A549 treated with ZK216348 at 1 μM for 4 hours (cell line): Measurements from ENCODE around the gene PCK2. TPM values are rescaled to one million over a fixed set of nuclear protein-coding genes. Genes with fewer than 3 reads are reported as not detected.

Experiments used
- total RNA-seq: library from RNA; stranded (reverse); fragments of 200-300 nt; extraction: Qiagen RNA extraction; gene quantifications from 5 replicates; pipeline ENCODE4 v1.2.3, GENCODE V29; 2022; ENCODE audit warnings: low read depth

The PCK2 gene
- total RNA-seq, result 13.5 to 21.1 TPM (median 19.2 TPM) in 5 replicates

GRCh38 chr14:24093901-24094840 is at the start of gene PCK2:
PCK2 (plus strand) TSS chr14:24094311; CDS start chr14:24094406, 95 bp downstream.

GRCh38 chr14:24051789-24052655 is 42.1 kb upstream of the PCK2 start, which contains the start of gene CARMIL3:
CARMIL3 (plus strand) TSS chr14:24052009; CDS start chr14:24052154, 145 bp downstream.

GRCh38 chr14:24071144-24071697 is 22.9 kb upstream of the PCK2 start, which contains the start of gene CPNE6:
CPNE6 (plus strand) TSS chr14:24071562; CDS start chr14:24072937, 1,375 bp downstream.

GRCh38 chr14:24114532-24115421 is 20.7 kb downstream of the PCK2 start, which contains the start of the genes DCAF11 and NRL:
DCAF11 (plus strand) TSS chr14:24114777; CDS start chr14:24115595, 818 bp downstream.
NRL (minus strand) TSS chr14:24114949; CDS start chr14:24082848, 32,101 bp downstream.

GRCh38 chr14:24130380-24130716 is 36.2 kb downstream of the PCK2 start, which contains the start of gene FITM1:
FITM1 (plus strand) TSS chr14:24130659; CDS start chr14:24131564, 905 bp downstream.

GRCh38 chr14:24135834-24136683 is 41.9 kb downstream of the PCK2 start, which contains the start of gene PSME1:
PSME1 (plus strand) TSS chr14:24136194; CDS start chr14:24136263, 69 bp downstream.

GRCh38 chr14:24141097-24141880 is 47.2 kb downstream of the PCK2 start, which contains the start of gene EMC9:
EMC9 (minus strand) TSS chr14:24141591; CDS start chr14:24141304, 287 bp downstream.

GRCh38 chr14:24146453-24146977 is 52.4 kb downstream of the PCK2 start, which contains the start of gene PSME2:
PSME2 (minus strand) TSS chr14:24146610; CDS start chr14:24146581, 29 bp downstream.

GRCh38 chr14:24146978-24147760 is 53.1 kb downstream of the PCK2 start, which contains the start of gene RNF31:
RNF31 (plus strand) TSS chr14:24147498; CDS start chr14:24147699, 201 bp downstream.

Other genes starting within 250 kb of the PCK2 start
- 36.9 to 51.1 TPM (median 48.9 TPM) in 5 replicates for gene DHRS4, start 140.5 kb upstream of the PCK2 start, total RNA-seq
- gene DHRS4L2, start 105.4 kb upstream of the PCK2 start, total RNA-seq, result 23.2 to 36.3 TPM (median 32.1 TPM) in 5 replicates
- gene CARMIL3, start 42.3 kb upstream of the PCK2 start, total RNA-seq, result 0.22 to 0.74 TPM (median 0.60 TPM) in 5 replicates
- not detected in 5 replicates for gene CPNE6, start 22.7 kb upstream of the PCK2 start, total RNA-seq
- gene DCAF11, start 20.5 kb downstream of the PCK2 start, total RNA-seq, result 19.4 to 22.4 TPM (median 21.7 TPM) in 5 replicates
- gene NRL, start 20.6 kb downstream of the PCK2 start, total RNA-seq, result 0.53 to 0.97 TPM (median 0.65 TPM) in 5 replicates
- not detected in 5 replicates for gene FITM1, start 36.3 kb downstream of the PCK2 start, total RNA-seq
- gene PSME1, start 41.9 kb downstream of the PCK2 start, total RNA-seq, result 149 to 185 TPM (median 165 TPM) in 5 replicates
- gene EMC9, start 47.3 kb downstream of the PCK2 start, total RNA-seq, result 37.8 to 64.0 TPM (median 62.7 TPM) in 5 replicates
- gene PSME2, start 52.3 kb downstream of the PCK2 start, total RNA-seq, result 149 to 205 TPM (median 163 TPM) in 5 replicates
- 14.7 to 35.4 TPM (median 31.7 TPM) in 5 replicates for gene RNF31, start 53.2 kb downstream of the PCK2 start, total RNA-seq
- gene IRF9, start 67.0 kb downstream of the PCK2 start, total RNA-seq, result 15.5 to 24.9 TPM (median 19.7 TPM) in 5 replicates
- gene REC8, start 77.8 kb downstream of the PCK2 start, total RNA-seq, result 2.6 to 6.5 TPM (median 4.6 TPM) in 5 replicates
- gene IPO4, start 94.5 kb downstream of the PCK2 start, total RNA-seq, result 51.4 to 91.8 TPM (median 77.1 TPM) in 5 replicates
- 48.0 to 74.0 TPM (median 66.9 TPM) in 5 replicates for gene TM9SF1, start 101.1 kb downstream of the PCK2 start, total RNA-seq
- gene TSSK4, start 111.4 kb downstream of the PCK2 start, total RNA-seq, result not detected in 5 replicates
- gene CHMP4A, start 119.2 kb downstream of the PCK2 start, total RNA-seq, result 76.7 to 107 TPM (median 84.4 TPM) in 5 replicates
- 22.6 to 33.8 TPM (median 29.9 TPM) in 5 replicates for gene MDP1, start 121.8 kb downstream of the PCK2 start, total RNA-seq
- gene NEDD8, start 138.1 kb downstream of the PCK2 start, total RNA-seq, result 456 to 538 TPM (median 471 TPM) in 5 replicates
- gene GMPR2, start 138.6 kb downstream of the PCK2 start, total RNA-seq, result 53.6 to 67.0 TPM (median 57.2 TPM) in 5 replicates
- 31.9 to 41.7 TPM (median 36.3 TPM) in 5 replicates for gene TINF2, start 148.3 kb downstream of the PCK2 start, total RNA-seq
- gene TGM1, start 168.9 kb downstream of the PCK2 start, total RNA-seq, result 0.72 to 1.3 TPM (median 0.74 TPM) in 5 replicates
- gene RABGGTA, start 177.3 kb downstream of the PCK2 start, total RNA-seq, result 13.7 to 19.6 TPM (median 18.4 TPM) in 5 replicates
- 9.5 to 15.2 TPM (median 13.7 TPM) in 5 replicates for gene DHRS1, start 205.5 kb downstream of the PCK2 start, total RNA-seq
- gene NOP9, start 205.5 kb downstream of the PCK2 start, total RNA-seq, result 11.6 to 19.3 TPM (median 18.7 TPM) in 5 replicates
- 0.12 to 0.21 TPM (median 0.18 TPM) in 4 of 5 replicates, not detected in the other for gene CIDEB, start 213.7 kb downstream of the PCK2 start, total RNA-seq
- 2.0 to 6.3 TPM (median 5.6 TPM) in 5 replicates for gene LTB4R2, start 215.8 kb downstream of the PCK2 start, total RNA-seq
- 3.2 to 6.8 TPM (median 5.9 TPM) in 5 replicates for gene LTB4R, start 217.2 kb downstream of the PCK2 start, total RNA-seq
- gene ADCY4, start 240.8 kb downstream of the PCK2 start, total RNA-seq, result 0.21 TPM in 1 of 5 replicates, not detected in the others
- not detected in 5 replicates for gene RIPK3, start 245.7 kb downstream of the PCK2 start, total RNA-seq